Neural cell (in vitro differentiated cells): ENCODE data around the gene RRBP1.

Experiments used
- MXI1 ChIP-seq: fragments of 450-650 bp; conservative IDR thresholded peaks from 2 replicates; pipeline ENCODE4 v1.6.1; 2014; ENCODE audit warnings: antibody characterized with exemption, mild to moderate bottlenecking; ENCODE audit not compliant: poor library complexity, severe bottlenecking
- TAF1 ChIP-seq: IDR thresholded peaks from 2 replicates; pipeline ENCODE4 v1.6.1; 2012; ENCODE audit warnings: low read depth
- TF ChIP-seq, protein P1 (sequence below): fragments of 450-650 bp; IDR thresholded peaks from 2 replicates; pipeline ENCODE4 v1.5.1; 2014; ENCODE audit warnings: antibody characterized with exemption, mild to moderate bottlenecking, moderate library complexity; ENCODE audit not compliant: poor library complexity, severe bottlenecking
- TF ChIP-seq, protein P2 (sequence below): IDR thresholded peaks from 2 replicates; pipeline ENCODE4 v1.6.1; 2012; ENCODE audit warnings: borderline replicate concordance

DNA sequence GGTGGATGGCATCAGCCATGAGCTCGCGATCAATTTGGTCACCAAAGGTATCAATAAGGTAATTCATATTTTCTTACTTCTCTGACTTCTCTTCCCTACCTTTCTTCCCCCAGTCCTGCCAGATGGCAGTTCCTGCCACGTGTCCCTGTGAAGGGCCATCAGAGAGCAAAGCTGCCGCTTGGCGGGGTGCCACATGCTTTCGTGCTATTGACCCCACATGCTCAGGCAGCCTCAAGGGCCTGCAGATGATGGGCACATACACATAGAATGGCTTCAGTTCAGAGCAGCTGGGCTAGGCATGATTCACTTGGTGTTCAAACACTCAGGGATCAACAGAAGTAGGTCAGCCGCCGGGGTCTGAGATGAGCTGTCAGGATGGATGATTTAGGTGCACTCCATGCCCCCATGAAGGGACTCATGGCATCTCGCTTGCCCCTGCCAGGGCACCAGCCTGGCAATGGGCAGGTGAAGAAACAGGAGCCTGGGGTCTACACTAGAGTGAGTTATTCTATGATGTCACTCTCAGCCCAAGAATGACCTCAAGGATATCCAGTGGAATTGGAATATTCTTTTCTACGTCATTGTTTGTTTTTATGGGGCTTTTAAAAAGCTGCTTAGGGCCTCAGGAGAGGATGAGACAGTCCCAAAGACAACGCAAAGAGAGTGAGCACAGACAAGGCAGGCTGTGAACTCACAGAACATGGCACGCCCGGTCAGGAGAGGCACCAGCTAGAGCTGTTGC, 43.2 kb upstream of the RRBP1 start:
- TF ChIP-seq, protein P1, sequence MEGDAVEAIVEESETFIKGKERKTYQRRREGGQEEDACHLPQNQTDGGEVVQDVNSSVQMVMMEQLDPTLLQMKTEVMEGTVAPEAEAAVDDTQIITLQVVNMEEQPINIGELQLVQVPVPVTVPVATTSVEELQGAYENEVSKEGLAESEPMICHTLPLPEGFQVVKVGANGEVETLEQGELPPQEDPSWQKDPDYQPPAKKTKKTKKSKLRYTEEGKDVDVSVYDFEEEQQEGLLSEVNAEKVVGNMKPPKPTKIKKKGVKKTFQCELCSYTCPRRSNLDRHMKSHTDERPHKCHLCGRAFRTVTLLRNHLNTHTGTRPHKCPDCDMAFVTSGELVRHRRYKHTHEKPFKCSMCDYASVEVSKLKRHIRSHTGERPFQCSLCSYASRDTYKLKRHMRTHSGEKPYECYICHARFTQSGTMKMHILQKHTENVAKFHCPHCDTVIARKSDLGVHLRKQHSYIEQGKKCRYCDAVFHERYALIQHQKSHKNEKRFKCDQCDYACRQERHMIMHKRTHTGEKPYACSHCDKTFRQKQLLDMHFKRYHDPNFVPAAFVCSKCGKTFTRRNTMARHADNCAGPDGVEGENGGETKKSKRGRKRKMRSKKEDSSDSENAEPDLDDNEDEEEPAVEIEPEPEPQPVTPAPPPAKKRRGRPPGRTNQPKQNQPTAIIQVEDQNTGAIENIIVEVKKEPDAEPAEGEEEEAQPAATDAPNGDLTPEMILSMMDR: no peak
- TF ChIP-seq, protein P2, sequence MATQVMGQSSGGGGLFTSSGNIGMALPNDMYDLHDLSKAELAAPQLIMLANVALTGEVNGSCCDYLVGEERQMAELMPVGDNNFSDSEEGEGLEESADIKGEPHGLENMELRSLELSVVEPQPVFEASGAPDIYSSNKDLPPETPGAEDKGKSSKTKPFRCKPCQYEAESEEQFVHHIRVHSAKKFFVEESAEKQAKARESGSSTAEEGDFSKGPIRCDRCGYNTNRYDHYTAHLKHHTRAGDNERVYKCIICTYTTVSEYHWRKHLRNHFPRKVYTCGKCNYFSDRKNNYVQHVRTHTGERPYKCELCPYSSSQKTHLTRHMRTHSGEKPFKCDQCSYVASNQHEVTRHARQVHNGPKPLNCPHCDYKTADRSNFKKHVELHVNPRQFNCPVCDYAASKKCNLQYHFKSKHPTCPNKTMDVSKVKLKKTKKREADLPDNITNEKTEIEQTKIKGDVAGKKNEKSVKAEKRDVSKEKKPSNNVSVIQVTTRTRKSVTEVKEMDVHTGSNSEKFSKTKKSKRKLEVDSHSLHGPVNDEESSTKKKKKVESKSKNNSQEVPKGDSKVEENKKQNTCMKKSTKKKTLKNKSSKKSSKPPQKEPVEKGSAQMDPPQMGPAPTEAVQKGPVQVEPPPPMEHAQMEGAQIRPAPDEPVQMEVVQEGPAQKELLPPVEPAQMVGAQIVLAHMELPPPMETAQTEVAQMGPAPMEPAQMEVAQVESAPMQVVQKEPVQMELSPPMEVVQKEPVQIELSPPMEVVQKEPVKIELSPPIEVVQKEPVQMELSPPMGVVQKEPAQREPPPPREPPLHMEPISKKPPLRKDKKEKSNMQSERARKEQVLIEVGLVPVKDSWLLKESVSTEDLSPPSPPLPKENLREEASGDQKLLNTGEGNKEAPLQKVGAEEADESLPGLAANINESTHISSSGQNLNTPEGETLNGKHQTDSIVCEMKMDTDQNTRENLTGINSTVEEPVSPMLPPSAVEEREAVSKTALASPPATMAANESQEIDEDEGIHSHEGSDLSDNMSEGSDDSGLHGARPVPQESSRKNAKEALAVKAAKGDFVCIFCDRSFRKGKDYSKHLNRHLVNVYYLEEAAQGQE: no peak
- TF ChIP-seq MXI1 (no peak), TAF1 (no peak)
